ENCODE data around the gene MXRA8. TPM values are rescaled to one million over a fixed set of nuclear protein-coding genes. Genes with fewer than 3 reads are reported as not detected.

Gene MXRA8
- total and polyA plus RNA-seq, 9 of the 15 experiments (the other 6 are each of a cell fraction or from before 2014, with no cell fraction given): 0.66 to 11.3 (median 6.3) TPM

DNA sequence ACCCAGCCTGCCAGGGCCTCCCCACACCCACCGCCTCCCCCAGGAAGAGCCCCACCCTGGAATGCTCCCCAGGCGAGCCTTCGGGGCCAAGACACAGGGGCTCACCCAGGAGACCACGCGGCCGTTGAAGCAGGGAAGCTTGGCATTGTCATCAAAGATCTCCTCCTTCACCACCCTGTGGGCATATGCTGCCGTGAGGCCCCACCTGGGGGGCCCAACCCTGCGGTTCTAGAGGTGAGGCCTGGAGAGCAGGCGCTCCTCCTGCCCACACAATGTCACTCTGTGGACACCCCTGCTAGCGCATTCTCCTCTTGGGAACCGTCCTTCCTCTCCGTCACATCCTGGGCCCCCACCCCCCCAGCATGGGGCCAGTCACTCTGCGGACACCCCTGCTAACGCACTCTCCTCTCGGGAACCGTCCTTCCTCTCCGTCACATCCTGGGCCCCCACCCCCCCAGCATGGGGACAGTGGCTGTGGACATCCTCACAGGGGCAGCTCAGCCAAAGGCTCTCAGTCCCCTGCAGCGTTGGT, 15.7 kb downstream of the MXRA8 start:
- ChIA-PET POLR2A (interaction anchor here (0.6 to 1.1 kb wide), 3 partner anchors 11 to 17 kb away, joined by 3 to 4 read pairs (median 4); no protein-coding TSS in a partner anchor), CTCF (ENCODE audit: low intra/inter-chr PET ratio) (no interaction called here)
- FAIRE-seq (no peak), ATAC-seq (no peak), DNase-seq (ENCODE audit: extremely low read depth in 1 of 4, low spot score in 3 of 4) (no peak)
- Histone ChIP-seq H2AFZ (ENCODE audit: low read depth, low read length) (no peak overlapping the region), H3K9ac (ENCODE audit: insufficient read depth in 1 of 2, low read depth in 2 of 2, low read length in 2 of 2) (no peak overlapping the region), H3K27ac (ENCODE audit: extremely low read depth, low read depth, low read length) (no peak overlapping the region), H3K9me1 (ENCODE audit: control insufficient read depth, insufficient read depth, low read length) (peaks cover 8% of the 10 kb centered on the region), H3K4me2 (ENCODE audit: insufficient read depth, low read length) (no peak overlapping the region), H4K20me1 (replicated peaks; ENCODE audit: control insufficient read depth, insufficient read depth, low read length) (peaks cover 45% of the 10 kb centered on the region; the same call in 1 of the 2 replicates), H3K27me3 (ENCODE audit: control insufficient read depth in 2 of 2, insufficient read depth in 2 of 2, low read length in 2 of 2) (no peaks in the 10 kb centered on the region), H3K4me1 (replicated peaks in 1 of 2; ENCODE audit: control insufficient read depth in 2 of 2, insufficient read depth in 2 of 2, low read length in 2 of 2) (peaks cover 9 to 88% of the 10 kb centered on the region in 2 experiments; a peak in 3 of 5 replicates), H3K4me3 (no peak overlapping the region), H3K36me3 (ENCODE audit: control insufficient read depth, insufficient read depth, low read length) (peaks cover 73% of the 10 kb centered on the region; the same call in 2 of the 3 replicates), H3K79me2 (ENCODE audit: control insufficient read depth, insufficient read depth, low read length) (peaks cover 49% of the 10 kb centered on the region), H3K9me3 (replicated peaks; ENCODE audit: control insufficient read depth, insufficient read depth, low read depth, low read length) (peaks cover 2% of the 10 kb centered on the region; the same call in 1 of the 2 replicates)
- WGBS (ENCODE audit: insufficient coverage, low coverage, missing lambda C conversion rate): 95% methylated on average over 17 of the region's 18 CpGs
- BruUV-seq (replicated peaks): no TSS peak
- in situ Hi-C loops (cut with MboI) (no loop called here), intact Hi-C loops (cut with micrococcal nuclease) (no loop called here)
- 0 out of 2 replicates have a peak, but pooled peaks have one; percentile 10 for TF ChIP-seq POLR2G (IDR thresholded peaks at IDR 0.05; ENCODE audit: low read depth, low read length)
- no peak for TF ChIP-seq FUS (optimal IDR thresholded peaks at IDR 0.05; ENCODE audit: low read depth, low read length)
- TF ChIP-seq, protein P1, sequence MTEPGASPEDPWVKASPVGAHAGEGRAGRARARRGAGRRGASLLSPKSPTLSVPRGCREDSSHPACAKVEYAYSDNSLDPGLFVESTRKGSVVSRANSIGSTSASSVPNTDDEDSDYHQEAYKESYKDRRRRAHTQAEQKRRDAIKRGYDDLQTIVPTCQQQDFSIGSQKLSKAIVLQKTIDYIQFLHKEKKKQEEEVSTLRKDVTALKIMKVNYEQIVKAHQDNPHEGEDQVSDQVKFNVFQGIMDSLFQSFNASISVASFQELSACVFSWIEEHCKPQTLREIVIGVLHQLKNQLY (CRISPR knock-in tag; conservative IDR thresholded peaks at IDR 0.05): no peak
